Ascending aorta (tissue), 2 donors: ENCODE measurements around the gene ATP5F1D. TPM values are rescaled to one million over a fixed set of nuclear protein-coding genes. Genes with fewer than 3 reads are reported as not detected.
A peak's percentile ranks its signal among the peaks of the same experiment; 100 is the strongest.

Experiments
- DNase-seq, 2 donors: peaks; one replicate each; pipeline ENCODE4 v3.0.0-alpha.2; 2019; ENCODE audit warnings: low spot score in 2 of 2
- H3K27ac ChIP-seq, 2 donors: fragments of 200-600 bp; sonication (generic); one replicate each; pipeline ENCODE4 v1.5.1; 2016 to 2017; ENCODE audit warnings: mild to moderate bottlenecking in 1 of 2
- H3K27me3 ChIP-seq: fragments of 200-600 bp; sonication (generic); one replicate; pipeline ENCODE4 v1.5.1; 2017
- H3K36me3 ChIP-seq, 2 donors: fragments of 200-600 bp; sonication (generic); one replicate each; pipeline ENCODE4 v1.5.1; 2016
- H3K4me1 ChIP-seq, 2 donors: fragments of 200-600 bp; sonication (generic); one replicate each; pipeline ENCODE4 v1.5.1; 2016 to 2017; ENCODE audit warnings: mild to moderate bottlenecking in 1 of 2
- H3K4me3 ChIP-seq, 2 donors: fragments of 200-600 bp; sonication (generic); one replicate each; pipeline ENCODE4 v1.5.1; 2016 to 2017; ENCODE audit warnings: mild to moderate bottlenecking in 1 of 2
- H3K9me3 ChIP-seq, 2 donors: fragments of 200-600 bp; sonication (generic); one replicate each; pipeline ENCODE4 v1.5.1; 2016
- CTCF ChIP-seq, 3 experiments: fragments of 200-600 bp in 2 of 3; fragments of 450-650 bp in 1 of 3; sonication (generic) in 2 of 3; IDR thresholded peaks; one replicate each; pipeline ENCODE4 v1.5.1; 2016 to 2019; ENCODE audit warnings: antibody characterized with exemption in 3 of 3, mild to moderate bottlenecking in 1 of 3, moderate library complexity in 1 of 3
- intact Hi-C: fragments of 100-400 bp; cut with DNase I; formaldehyde crosslinking; loops from one replicate; pipeline ENCODE4 v1.15.1; 2023
- total RNA-seq: library from RNA; depleted of rRNA; stranded (reverse); fragments of >200 nt; gene quantifications from one replicate; pipeline ENCODE4 v1.1.0, GENCODE V29; 2016

ATP5F1D gene
- total RNA-seq, 1 donor from 2014 or later = 232 TPM

GRCh38 chr19:1219786-1220476 lies 21.6 kb upstream of the ATP5F1D start:
- Histone ChIP-seq H3K4me3 (no peak overlapping the region), H3K27ac (peak overlapping the region; percentile 32 to 98), H3K9me3 (no peaks in the 10 kb centered on the region), H3K36me3 (peaks cover 40 to 44% of the 10 kb centered on the region in 2 donors), H3K27me3 (no peaks in the 10 kb centered on the region), H3K4me1 (peaks cover 17 to 51% of the 10 kb centered on the region in 2 donors)
- intact Hi-C loops = loop anchor here (2.0 to 10.0 kb wide), 2 partner anchors 47 to 295 kb away; partner anchors contain the start of gene ARID3A
- TF ChIP-seq CTCF (IDR thresholded peaks at IDR 0.05) = no peak
- no peak for DNase-seq

GRCh38 chr19:1220477-1220930 lies 21.0 kb upstream of the ATP5F1D start:
- H3K4me1 ChIP-seq = peaks cover 14 to 45% of the 10 kb centered on the region in 2 donors
- DNase-seq = no peak
- no peaks in the 10 kb centered on the region for H3K9me3 ChIP-seq
- H3K27ac ChIP-seq = peak overlapping the region; percentile 12 to 32
- no peak overlapping the region for H3K4me3 ChIP-seq
- intact Hi-C loops = loop anchor here (2.0 kb wide), 1 partner anchor 46 kb away; no protein-coding TSS in a partner anchor
- TF ChIP-seq CTCF (IDR thresholded peaks at IDR 0.05) = no peak
- peaks cover 44 to 49% of the 10 kb centered on the region in 2 donors for H3K36me3 ChIP-seq
- H3K27me3 ChIP-seq = no peaks in the 10 kb centered on the region

DNA sequence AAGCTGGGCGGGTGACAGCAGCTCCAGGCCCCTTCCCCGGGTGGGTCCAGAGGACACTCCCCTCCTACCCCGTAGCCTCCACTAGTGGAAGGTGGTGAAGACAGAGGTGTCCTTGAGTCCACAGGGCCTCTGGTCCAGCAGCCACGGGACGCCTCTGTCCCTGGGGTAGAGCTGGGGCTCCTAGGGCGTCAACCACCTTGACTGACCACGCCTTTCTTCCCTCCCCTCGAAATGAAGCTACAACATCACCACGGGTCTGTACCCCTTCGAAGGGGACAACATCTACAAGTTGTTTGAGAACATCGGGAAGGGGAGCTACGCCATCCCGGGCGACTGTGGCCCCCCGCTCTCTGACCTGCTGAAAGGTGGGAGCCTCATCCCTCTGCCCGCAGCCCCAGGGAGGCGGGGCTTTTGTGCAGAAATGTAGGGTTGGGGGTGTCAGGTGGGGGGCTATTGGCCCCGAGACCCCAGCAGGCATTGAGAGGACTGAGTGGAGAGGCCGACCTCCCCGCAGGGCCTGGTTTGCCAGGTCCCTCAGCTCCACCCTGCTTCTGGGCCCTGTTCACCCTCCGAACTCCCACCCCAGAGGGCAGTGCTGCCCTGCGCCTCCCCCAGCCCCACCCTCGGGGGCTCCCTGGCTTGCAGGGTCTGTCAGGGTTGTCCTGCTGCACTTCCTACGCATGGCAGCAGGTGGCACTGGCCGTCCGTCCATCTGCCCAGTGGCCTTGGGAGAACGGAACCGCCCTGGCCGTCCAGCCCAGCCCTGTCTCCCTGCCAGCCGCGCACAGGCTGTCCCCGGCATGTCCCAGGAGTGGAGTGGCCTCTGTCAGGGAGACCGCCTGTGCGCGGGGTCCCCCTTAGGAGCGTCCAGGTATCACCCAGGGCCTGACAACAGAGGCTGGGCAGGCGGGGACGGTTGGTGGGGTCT lies 20.3 kb upstream of the ATP5F1D start:
- peak in 1 of 2 donors; percentile 83 for DNase-seq
- intact Hi-C loops = loop anchor here (1.0 to 2.0 kb wide), 2 partner anchors 19 to 46 kb away; no protein-coding TSS in a partner anchor
- H3K4me1 ChIP-seq = peaks cover 7 to 38% of the 10 kb centered on the region in 2 donors
- peak overlapping the region; percentile 12 to 57 for H3K27ac ChIP-seq
- no peaks in the 10 kb centered on the region for H3K9me3 ChIP-seq
- H3K27me3 ChIP-seq = no peaks in the 10 kb centered on the region
- peak; percentile 63 to 80 (median 74) for TF ChIP-seq CTCF (IDR thresholded peaks at IDR 0.05)
- H3K36me3 ChIP-seq = peaks cover 48 to 57% of the 10 kb centered on the region in 2 donors
- H3K4me3 ChIP-seq = no peak overlapping the region

GRCh38 chr19:1221904-1222255 lies 19.7 kb upstream of the ATP5F1D start:
- Histone ChIP-seq H3K4me1 (peaks cover 6 to 31% of the 10 kb centered on the region in 2 donors), H3K36me3 (peaks cover 54 to 63% of the 10 kb centered on the region in 2 donors), H3K9me3 (no peaks in the 10 kb centered on the region), H3K27me3 (no peaks in the 10 kb centered on the region), H3K4me3 (no peak overlapping the region), H3K27ac (peak overlapping the region; percentile 12 to 57)
- DNase-seq = no peak
- intact Hi-C loops = loop anchor here (1.0 to 2.0 kb wide), 2 partner anchors 18 to 45 kb away; no protein-coding TSS in a partner anchor
- TF ChIP-seq CTCF (IDR thresholded peaks at IDR 0.05) = no peak

DNA sequence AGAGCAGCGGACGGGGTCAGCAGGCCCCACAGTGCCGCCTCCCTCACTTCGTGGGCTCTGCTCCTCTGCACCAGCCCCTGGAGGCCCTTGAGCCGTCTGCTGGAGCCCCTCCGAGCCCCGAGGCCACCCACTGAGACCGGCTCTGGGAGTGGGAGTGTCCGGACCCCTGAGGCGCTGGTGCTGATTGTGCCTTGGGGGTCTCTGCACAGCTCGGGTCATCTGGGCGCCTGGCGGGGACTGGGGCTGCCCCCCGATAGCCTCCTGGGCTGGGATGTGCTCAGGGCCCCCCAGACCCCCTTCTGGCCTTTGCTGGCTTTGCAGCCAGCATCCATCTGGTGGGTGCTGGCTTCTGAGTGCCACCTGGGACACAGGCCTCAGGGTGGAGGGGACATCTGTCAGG lies 19.2 kb upstream of the ATP5F1D start:
- intact Hi-C loops = no loop called here
- peaks cover 6 to 26% of the 10 kb centered on the region in 2 donors for H3K4me1 ChIP-seq

More for the DNA sequence above, 19.2 kb upstream of the ATP5F1D start:
- TF ChIP-seq CTCF (IDR thresholded peaks at IDR 0.05) = no peak
- Histone ChIP-seq H3K27me3 (no peaks in the 10 kb centered on the region), H3K27ac (no peak overlapping the region), H3K36me3 (peaks cover 59 to 68% of the 10 kb centered on the region in 2 donors), H3K9me3 (no peaks in the 10 kb centered on the region), H3K4me3 (no peak overlapping the region)
- no peak for DNase-seq
